Stimulated activated CD4-positive, alpha-beta T cell treated with anti-CD3 and anti-CD28 coated beads, Interleukin-2, amount 100 ng/mL, for 4 hours (primary cell): ENCODE results near the gene NCSTN.
A peak's percentile ranks its signal among the peaks of the same experiment; 100 is the strongest.

ENCODE experiments used
- DNase-seq: peaks from one replicate; pipeline ENCODE4 v3.0.0-alpha.2; 2020; ENCODE audit warnings: low read depth

Gene NCSTN

GRCh38 chr1:160352555-160352954 lies 9.4 kb downstream of the NCSTN start:
- DNase-seq, result no peak

- no peak for DNase-seq
Observed at GRCh38 chr1:160353223-160353622, 10.0 kb downstream of the NCSTN start.

GRCh38 chr1:160354388-160354985 lies 11.3 kb downstream of the NCSTN start:
- DNase-seq, result peak; percentile 4

DNA sequence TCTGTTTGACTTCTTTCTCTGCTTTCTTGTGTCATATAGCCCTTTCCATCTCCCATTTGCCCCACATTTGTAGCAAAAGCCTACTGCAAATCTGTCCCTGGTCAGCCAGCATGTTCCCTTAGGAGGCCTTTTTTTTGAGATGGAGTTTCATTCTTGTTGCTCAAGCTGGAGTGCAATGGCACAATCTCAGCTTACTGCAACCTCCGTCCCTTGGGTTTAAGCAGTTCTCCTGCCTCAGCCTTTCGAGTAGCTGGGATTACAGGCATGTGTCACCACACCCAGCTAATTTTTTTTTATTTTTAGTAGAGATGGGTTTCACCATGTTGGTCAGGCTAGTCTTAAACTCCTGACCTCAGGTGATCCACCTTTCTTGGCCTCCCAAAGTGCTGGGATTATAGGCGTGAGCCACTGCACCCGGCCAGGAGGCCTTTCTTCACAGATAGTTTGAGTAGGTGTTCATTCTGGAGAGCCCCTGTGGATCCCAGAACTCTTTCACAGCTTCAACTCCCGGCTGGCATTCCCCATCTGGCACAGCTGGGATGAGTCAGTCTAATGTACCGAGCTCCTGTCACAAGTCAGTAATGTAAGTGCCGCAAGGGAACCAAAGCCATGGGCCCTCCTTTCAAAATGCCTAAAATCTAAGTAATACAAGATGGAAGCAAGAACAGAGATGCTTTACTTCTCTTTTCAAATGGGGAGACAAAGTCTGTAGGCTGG lies 14.3 kb downstream of the NCSTN start:
- DNase-seq, result no peak

- no peak for DNase-seq
Observed at GRCh38 chr1:160358073-160358472, 14.9 kb downstream of the NCSTN start.

DNA sequence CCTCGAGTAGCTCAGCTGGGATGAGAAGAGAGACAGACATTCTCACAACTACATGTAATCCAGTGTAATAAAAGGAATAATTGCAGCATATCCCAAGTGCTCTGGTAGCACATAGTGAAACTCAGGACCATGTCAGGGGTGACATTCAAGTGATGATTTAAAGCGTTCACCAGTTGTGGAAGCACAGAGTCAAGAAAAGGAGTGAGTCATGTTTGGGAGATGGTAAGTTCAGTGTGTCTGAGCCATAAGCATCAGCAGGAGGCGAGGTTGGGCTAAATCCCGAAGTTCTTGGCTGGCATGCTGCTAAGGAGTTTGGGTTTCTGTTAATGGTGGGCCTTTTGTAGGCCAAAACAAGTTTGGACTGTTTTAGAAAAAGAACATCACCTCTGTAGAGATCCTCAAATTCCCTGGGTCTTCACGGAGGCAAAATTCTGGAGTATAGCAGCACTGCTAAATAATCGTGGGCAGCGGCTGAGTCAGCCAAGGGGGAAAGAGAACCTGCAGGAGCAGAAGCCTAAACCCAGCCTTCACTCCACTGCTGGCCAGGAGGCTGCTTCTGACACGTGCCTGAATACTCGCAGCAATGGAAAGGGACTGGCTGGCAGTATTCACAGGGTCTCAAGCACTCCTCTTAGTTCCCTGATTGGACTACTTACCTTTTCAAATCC lies 16.5 kb downstream of the NCSTN start:
- DNase-seq, result no peak

GRCh38 chr1:160360227-160360695 lies 17.1 kb downstream of the NCSTN start:
- no peak for DNase-seq

- no peak for DNase-seq
Observed at GRCh38 chr1:160361199-160361598, 18.0 kb downstream of the NCSTN start.

GRCh38 chr1:160361814-160362167 lies 18.6 kb downstream of the NCSTN start:
- DNase-seq, result no peak

DNA sequence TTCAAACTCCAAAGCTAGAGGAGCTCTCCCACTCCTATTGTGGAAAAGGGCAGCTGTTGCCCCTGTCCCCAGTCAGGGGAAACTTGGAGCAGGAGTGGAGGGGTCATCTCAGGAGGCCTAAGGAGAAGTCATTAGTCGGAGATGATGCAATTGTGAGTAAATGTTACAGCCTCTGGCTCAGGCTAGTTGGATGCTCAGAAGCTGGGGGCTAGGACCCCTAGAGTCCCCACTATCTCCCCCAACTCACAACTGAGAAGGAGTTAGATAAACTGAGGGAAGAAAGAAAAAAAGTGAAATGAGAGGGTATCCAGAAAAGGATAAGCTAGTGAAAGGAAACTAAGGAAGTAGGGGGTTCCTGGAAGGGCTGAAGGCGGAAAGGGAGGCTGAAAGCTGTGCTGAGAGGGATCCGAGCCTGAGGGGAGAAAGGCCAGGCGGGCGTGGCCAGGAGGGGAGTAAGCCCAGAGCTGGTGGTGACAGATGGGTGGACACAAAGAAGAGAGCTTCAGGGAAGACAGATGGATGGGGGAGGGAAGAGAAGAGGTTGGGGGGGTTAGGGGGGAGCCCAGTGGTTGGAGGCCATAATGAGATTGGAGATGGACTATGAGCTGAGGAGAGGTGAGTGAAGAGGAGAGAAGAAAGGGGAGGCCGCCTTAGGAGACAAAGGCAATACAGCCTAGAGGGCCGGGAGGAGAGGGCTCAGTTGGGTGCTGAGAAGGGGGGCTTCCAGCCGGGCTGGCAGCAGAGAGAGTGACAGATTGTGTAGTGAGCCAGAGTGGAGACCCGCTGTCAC lies 19.2 kb downstream of the NCSTN start:
- no peak for DNase-seq

- no peak for DNase-seq
Observed at GRCh38 chr1:160363010-160363409, 19.8 kb downstream of the NCSTN start.

DNA sequence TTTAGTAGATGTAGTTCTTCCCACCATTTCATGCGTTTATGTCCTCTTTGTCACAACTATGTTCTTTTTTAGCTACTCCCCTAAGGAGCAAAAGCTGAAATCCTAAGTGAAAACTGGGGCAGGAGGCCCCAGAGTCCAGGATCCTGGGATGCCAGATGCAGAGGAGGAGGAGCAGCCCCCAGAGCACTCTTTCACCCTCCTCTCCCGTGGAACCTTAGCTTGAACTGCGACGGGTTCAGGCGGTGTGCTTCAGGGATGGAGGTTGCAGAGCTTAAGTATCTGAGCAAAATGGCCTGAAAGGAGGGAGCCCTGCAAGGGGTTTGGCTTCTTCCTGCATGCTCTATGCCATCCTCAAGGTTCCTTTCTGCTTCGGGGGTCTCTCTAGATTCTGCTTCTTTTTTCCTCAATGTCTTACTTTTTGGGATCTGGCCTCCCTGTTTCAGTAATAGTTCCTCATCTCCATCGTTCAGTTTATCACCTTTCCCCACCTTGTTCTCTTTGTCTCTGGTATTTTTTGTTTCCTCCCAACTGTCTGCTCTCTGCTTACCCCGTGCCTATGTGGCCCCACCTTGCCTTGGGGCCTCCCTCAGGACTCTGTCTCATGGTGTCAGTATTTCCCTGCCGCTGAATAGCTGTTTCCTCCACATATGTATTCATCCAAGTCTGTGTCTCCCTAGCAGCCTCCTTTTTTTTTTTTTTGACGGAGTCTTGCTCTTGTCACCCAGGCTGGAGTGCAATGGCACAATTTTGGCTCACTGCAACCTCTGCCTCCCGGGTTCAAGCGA lies 21.0 kb downstream of the NCSTN start:
- no peak for DNase-seq

- no peak for DNase-seq
Observed at GRCh38 chr1:160365325-160365724, 22.1 kb downstream of the NCSTN start.

DNA sequence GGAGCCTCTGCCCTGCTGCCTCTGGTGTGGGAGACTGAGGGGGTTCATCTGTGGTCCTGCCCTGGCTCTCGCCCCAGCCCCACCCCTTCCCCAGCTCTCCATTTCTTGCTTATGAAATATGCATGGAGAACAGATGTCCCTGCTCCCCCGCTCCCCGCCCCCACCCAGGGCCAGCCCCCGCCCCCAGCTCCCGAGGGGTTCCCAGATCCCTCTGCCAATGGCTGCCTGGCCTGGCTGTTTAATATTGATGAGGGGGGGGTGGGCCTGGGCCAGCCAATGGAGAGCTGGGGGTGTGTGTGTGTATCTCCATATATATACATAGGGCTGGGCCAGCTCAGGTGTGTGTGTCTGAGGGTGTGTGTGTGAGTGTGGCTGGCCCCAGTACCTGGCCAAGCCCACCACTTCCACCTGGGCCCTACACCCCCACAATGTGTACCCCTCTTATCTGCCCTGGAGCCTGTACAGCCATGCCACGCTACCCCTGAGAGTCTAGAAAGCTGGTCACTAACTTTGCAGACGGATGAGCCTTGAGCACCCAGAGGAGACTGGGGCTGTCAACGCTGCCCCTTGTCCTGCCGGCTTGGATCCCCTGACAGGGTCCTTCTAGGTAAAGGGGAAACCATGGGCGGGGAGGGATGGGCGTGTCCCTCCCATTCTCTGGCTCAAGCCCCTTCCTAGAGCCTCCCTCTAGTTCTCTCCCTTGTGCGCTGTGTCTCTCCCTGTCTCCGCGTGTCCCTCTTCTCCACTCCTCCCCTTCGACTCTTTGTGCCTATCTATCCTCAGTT lies 23.7 kb downstream of the NCSTN start, which contains the start of gene NHLH1:
Gene NHLH1 (plus strand): TSS at position 341 of the 785 bp plus-strand sequence. CDS start 3,661 bp downstream, outside the sequence.
- no peak for DNase-seq

- DNase-seq, result no peak
Observed at GRCh38 chr1:160367516-160367900, 24.3 kb downstream of the NCSTN start.

DNA sequence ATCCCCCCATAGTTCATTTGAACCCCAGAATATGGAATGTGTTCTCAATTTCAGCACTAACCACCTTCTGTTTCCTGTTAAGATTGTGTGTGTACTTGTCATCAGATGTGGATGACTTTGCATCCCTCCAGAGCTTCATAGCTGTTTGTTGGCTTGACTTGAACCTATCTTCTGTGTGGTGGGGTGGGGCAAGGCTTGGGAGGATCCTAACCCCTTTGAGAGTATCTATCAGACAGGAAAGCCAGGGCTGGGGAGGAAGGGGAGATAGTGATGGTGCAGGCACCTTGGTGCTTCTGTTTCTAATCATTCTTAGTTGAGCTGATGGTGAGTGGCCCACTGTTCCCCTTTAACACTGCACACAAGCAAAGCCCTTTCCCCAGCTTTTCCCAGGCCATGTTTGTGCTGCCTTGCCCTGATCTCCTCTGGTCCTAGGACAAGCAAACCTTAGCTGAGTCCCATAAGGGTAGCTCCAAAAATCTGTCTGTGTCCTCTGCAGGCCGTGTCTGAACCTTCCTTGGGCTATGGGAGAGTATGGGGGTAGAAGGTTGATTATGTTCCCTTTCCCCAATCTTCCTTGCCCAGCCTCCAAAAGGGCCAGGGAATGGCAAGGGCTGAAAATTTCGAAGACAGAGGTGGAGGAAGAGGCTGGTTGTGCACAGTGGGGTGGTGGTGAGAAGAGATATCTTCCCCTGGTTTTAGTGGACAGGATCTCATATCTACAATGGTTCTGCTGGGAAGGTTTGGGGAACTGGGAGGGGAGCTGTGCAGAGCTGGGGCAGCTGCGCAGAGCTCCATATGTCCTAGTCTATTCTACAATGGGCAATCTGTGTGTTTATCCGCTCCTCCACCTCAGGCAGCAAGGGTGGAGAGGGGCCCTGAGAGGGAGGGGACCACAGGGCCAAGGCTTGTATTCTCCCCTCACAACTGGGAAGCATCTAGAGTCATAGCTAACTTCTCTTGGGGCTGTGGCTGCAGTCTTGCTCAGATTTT lies 25.0 kb downstream of the NCSTN start:
- no peak for DNase-seq

DNA sequence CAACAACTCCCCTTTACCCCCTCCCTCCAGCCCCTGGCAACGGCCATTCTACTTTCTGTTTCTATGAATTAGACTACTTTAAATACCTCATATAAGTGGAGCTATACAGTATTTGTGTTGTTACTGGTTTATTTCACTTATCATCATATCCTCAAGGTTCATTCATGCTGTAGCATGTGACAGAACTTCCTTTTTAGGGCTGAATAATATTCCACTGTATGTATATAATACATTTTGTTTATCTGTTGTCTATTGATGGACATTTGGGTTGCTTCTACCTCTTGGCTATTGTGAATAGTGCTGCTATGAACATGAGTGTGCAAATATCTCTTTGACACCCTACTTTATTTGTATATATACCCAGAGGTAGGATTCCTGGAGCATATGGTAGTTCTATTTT lies 25.9 kb downstream of the NCSTN start:
- DNase-seq, result no peak

GRCh38 chr1:160370561-160371345 lies 27.6 kb downstream of the NCSTN start:
- no peak for DNase-seq

DNA sequence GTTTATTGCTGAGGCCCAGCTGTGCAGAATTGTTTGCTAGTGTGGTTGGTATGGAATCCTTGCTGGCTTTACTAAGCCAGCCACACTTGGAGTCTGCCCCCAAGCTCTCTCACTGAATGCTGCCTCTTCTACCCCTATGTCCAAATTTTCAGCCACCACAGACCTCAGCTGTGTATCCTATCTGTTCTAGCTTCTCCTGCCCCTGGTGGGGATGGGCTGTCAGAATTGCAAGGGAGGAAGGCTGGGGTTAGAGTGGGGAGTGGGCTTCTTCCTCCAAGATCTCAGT lies 28.1 kb downstream of the NCSTN start:
- DNase-seq, result no peak
